NCI-H2227 (cell line): ENCODE results near the gene CFAP100.

Experiments
- DNase-seq: peaks from one replicate; lab custom pipeline; 2025; ENCODE audit not compliant: unreplicated experiment; lab: John Stamatoyannopoulos, UW

The CFAP100 gene

DNA sequence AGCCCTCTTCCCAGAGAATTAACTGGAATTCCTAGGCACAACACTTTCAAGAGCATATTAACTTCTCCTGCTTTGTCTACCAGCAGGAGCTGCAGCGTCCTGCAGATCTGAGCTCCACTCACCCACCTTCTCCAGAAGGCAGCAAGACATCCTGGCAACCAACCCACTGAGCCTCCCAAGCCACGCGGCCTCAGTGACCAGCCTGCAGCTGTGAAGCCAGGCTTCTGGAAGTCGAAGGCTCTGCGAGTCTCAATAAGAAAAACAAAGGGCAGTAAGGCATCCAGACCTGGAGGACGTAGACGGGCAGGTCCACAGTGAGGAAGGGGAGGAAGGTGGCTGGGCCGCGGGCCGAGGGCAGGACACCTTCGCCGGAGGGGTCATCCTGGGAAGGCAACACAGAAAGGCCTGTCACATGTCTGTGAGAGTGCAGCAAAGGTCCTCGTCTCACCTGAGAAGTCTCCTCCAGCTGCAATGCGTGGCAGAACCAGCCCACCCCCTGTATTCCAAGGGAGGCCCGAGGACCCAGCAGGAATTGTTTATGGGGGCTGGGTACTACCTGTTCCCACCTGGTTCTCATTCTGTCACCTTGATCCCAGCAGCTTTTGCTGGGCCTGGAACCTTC lies 44.7 kb downstream of the CFAP100 start:
- no peak for DNase-seq

DNA sequence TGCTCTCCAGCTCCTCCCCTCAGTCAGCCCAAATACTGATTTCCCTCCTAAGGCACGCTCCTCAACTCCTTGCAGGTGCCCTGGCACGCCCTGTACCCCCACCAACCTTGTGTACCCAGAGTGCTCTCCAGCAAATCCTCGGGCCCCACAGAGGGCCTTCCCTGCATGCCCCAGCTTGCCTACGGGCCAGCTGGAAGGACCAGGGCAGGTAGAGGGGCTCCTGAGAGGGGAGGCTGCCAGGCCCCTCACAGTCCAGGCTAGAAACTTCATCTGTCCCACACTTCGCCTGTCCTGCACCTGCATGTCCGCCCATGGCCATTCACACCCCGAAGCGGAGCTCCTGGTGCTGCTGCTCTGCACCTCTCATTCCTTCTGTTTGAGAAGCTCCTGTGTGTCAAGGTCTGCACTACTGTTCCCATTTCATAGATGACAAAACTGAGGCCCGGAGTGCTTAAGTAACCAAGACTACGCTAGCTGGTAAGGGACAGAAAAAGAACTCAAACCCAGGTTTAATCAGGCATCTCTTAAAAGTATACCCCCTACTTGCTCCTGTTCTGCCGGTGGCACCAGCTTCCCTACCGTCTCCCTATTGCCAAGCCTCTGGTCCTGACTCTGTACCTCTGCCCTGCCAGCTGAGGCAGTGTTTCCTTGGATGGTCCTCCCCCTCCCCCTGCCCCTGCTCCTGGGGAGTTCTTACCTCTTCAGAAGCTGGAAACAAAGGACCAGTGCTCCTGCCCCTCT lies 45.4 kb downstream of the CFAP100 start:
- DNase-seq: no peak

DNA sequence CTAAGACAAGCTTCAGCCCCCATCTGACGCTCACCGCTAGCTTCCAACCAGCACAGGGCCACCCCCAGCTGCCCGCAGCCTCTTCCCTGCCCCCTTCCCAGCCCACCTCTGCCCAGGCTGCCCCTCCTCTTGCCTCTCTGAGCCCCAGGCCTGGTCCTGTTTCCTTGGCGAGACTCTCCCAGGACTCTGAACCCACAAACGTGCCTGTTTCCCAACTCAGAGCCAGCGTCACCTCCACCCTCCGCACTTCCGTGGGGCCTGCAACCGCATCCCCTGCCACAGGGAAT lies 45.9 kb downstream of the CFAP100 start:
- no peak for DNase-seq

DNA sequence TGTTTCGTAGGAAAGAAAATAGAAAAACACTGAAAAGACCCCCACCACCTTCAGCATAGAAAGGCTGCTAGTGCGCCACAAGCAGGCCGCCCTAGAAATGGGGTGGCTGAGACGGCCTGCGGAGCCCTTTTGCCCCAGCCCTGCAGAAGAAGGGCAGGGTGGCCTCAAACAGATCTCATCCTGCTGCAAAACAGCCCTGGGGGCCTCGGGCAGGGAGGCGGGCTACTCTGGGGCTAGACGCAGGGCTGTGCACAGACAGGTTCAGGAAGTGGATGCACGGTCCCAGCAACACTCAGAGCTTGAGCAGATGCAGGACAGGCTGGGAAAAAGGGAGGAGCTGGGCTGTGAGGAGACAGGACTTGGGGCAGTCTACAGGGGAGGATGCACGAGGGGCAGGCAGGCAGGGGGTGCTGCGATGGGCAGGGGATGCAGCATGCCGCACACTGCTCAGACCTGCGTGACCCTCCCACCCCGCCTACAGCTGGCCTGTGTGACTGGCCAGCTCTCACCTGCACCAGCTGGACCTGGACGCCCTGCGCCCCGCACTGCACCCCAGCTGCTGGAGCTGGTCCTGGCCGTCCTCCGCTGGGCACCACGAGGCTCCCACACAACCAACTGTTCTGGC lies 46.7 kb downstream of the CFAP100 start:
- DNase-seq: no peak

DNA sequence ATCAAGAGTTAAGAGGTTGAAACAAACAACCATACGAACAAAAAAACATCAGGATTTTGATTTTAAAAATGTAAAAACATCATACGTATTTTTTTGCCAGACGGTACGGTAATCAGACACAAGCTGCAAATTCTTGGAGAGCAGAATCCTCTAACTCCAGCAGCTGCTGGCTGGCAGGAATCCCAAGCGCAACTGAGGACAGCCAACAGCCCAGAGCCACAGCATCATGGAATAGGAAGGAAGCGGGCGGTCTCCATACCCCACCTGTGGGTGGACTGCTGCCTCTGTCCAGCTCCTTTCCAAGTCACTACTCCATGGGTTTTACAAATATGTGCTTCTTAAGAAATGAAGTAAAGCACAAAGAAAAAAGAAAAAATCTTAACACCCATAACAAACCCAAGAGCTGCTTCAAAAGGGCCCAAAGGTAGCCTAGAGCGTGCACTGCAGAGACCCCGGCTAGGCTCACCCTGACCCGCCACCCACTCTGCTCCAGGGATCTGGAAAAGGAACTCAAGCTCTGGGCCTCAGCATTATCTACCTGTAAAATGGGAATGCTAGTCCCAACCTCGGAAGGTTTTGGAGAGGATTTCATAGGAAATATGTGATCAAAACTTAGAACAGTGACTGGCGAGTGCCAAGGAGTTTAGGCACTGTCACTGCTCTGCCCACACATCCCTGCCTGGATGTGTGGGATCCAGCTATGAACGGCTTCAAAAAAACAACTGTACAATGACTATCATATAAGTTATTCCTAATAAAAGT lies 47.6 kb downstream of the CFAP100 start:
- no peak for DNase-seq

DNA sequence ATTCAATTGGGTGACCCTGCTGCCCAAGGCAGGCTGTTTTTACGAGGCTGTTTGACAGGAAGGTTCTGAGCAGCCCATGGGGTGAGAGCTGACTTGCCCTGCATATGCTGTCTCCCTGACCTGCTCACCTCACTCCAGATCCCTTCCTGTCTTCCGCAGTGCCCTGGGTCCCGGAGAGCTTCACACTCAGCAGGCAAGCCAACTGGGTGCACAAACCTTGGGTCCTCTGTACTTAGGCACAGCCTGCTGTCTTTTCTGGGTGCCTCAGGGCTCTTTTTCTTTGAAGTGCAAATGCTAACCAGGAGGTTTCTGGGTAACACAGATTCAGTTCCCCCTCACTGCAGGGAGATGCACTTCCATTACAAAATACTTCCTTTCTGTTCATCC lies 48.1 kb downstream of the CFAP100 start:
- no peak for DNase-seq

DNA sequence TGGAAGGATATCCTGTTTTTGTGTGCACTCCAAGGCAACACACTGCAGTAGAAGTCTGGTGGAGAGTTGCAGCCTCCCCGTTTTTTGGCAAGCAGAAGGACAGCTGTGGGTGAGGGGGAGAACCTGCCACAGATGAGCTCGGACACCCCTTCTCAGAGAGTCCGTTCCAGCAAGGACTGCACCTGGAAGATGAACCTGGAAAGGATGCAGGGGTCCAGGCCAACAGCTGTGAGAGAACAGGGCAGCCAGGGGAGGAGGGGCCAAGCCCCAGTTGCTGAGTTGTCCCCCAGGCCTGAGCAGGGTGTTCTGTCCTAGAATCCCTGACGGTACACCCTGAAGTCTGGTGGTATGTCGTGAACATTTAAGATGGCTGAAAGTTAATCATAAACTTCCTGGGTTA lies 50.8 kb downstream of the CFAP100 start:
- DNase-seq: no peak

DNA sequence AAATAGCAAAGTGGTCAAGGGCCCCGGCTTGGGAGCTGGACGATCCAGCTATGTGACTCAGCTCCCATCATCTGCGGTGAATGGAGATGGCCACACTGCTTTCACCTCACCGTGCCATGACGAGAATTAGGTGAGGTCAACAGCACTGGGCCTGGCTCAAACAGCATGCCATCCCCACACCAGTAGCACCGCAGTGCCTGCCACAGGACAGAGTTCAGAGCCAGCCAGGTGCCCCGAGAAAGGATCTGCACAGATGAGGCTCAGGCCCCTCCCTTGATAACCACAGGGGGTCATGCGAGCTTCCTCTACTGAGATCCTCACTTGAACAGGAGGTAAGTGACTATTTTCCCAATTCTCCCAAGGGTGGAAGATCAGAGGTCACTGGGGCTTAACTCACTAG lies 51.6 kb downstream of the CFAP100 start:
- no peak for DNase-seq

DNA sequence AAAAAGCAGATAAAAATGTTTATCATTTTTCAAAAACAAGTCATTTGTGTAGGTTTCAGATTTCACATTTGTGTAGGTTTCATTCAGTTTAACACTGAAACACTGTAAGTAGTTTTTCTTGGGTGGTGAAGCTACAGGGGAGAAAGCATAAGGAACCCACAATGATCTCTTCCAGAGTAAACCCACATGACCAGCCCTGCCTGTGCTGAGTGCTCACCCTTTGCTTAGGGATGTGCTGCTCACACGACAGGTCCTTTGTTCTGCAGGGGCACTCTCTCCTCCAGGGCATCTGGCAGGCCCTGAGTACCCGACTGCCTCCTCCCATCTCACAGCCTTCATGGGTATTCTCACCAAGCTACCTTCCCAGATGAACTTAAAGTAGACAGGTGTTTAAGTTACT lies 52.1 kb downstream of the CFAP100 start:
- DNase-seq: no peak

DNA sequence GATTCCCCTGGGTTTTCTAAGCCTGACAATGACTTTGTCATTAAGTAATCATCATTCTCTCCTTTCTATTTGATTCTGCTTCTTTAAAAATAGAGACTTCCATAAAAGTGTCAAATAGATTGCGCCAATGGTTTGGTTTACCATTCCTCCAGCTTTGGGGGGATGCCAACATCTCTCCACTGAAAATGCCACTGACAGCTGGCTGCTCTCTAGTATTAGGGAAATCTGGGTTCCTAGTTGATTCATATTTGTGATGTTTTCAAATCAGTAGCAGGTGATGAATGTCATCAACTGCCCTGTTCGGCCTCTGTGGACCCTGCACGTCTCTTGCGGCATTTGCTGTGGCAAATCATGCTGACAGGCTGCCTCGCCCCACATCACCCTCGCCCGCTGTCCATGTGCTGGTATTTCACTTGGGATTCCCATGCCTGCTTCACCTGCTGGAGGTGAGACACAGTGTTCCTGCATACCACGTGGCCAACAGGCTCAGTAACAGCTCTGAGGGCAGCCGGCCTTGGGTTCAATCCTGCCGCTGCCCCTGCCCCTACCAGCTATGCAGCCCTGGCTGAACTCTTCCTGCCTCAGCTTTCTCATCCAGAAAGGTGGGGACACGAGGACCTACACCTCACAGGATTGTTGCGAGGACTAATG lies 52.9 kb downstream of the CFAP100 start:
- no peak for DNase-seq

DNA sequence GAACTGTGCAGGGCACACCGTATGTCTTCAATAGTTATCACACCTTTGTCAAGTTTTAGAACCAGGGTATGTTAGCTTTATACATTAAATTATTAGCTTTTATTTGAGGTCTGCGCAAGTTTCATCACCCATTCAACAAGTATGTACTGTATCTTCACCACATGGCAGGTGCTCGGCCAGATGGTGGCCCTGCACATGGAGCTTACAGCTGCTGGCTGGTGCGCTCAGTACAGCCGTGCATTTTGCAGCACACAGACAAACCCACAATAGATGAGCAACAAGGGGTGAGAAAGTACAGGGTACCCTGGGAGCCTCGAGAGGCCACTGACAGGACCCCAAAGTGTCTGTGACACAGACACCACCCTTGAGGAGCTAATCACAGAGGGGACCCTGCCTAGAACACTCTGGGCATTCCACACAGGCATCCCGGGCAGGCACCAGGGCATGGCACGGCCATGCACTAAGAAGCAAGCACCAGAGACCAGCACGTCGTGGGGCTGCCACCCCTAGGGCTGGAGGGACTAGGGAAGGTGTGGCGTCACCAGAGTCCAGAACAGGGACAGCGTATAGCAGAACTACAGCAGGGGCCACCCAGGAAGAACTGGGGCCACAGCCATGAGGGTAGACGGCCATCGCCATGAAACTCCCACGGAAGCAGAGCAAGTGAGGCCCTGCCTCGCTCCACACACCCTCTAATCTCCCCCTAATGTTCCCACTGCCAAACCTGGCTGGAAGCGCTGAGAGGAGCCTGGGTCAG lies 53.6 kb downstream of the CFAP100 start:
- DNase-seq: no peak

DNA sequence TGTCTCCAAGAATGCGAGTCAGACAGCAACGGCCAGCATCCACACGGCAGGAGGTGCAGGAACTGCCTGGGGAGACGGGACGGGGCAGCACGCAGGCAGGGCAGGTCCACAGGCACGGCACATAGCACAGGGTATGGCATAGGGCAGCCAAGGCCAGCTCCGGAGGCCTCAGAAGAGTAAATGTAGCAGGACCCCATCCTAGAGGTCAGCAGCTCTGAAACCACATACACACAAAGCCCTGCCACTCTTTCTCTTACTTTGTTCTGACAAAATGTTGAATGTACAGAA lies 54.1 kb downstream of the CFAP100 start:
- DNase-seq: no peak

DNA sequence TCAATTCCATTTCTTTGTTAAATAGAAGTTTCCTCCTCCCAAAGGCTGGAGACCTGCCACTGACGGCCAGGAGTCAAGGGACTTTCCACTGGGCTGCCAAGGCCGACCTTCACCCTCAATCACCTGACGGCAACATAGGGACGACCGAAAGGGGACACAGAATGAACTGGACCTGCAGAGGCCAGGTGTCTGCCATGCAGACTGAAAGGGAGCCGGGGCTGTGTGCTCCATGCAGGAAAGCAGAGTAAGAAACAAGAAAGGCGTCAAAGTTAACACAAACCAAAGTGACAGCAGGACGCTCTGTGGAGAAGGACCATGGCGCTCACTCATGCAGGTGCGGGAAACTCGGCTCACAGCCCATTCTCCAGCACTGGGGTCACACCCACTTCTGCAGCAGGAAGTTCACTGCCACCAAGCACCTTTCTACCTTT lies 54.9 kb downstream of the CFAP100 start:
- DNase-seq: no peak

DNA sequence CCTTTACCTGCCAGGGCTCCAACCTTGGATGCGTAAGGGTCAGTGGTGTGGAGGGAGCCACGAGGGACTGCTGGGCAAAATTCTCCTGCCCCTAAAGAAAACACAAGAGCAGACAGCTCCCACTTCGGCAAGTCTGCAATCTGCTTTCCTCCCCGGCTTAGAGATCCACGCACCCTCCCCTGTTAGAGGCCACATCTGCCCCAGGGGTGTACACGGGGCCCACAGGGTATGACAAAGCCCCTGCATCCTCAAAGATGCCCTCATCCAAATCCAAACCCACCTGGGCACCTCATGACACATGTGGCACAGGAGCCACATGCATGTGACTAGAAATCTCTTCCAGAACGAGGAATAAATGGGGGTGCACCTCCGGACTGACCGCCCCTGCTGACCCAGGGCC lies 55.5 kb downstream of the CFAP100 start:
- no peak for DNase-seq

DNA sequence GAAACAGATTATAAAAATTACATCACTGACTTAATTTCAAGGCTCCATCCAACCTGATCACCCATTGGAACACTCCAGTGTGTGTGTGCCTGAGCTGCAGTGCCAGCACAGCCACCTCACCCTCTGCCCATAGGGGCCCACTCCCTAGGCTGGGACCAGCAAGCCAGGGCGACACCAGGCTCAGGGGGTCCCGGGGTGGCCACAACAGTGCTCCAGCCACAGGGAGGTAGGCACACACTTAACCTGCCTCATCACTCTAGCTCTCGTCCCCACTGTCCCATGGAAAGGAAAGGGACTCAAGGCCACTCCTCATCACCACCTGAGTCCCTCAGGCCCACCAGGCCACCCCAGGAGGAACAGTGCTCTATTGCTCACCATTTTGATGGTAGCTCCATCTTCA lies 56.0 kb downstream of the CFAP100 start:
- no peak for DNase-seq

DNA sequence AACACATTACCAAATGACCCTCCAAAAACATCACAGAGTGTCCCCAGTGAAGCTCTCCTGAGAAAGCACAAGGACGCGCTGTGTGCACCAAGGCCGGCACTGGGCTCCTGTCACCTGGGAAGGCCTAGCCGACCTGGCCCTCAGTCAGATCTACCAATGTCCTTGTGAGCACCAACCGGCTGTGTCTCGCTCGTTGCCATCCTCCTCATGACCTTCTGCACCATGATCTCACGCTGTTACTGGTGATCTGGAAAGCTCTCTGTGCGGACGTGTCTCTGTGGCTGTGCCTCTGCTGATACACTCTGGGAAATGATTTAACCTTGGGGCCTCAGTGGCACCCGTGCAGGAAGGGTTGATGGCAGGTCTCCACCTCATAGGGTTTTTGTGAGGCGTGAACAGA lies 56.8 kb downstream of the CFAP100 start:
- DNase-seq: no peak

DNA sequence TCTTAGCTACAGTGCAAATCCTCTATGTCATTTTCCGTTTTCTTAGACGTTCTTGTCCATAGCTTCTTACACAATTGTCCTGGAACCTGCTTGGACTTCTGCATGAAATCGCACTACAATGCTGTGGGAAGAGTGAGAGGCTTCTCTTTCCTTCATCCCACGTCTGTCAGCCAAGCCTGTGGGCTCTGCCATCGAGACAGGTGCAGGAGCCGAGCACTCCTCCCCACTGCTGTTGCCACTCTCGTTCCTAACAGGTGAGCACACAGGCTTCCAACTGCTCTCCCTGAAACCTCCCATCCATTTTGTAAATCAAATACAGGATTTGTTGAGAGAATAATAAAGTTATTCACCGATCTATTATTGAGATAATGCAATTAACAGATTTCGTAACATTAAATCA lies 57.5 kb downstream of the CFAP100 start:
- no peak for DNase-seq

DNA sequence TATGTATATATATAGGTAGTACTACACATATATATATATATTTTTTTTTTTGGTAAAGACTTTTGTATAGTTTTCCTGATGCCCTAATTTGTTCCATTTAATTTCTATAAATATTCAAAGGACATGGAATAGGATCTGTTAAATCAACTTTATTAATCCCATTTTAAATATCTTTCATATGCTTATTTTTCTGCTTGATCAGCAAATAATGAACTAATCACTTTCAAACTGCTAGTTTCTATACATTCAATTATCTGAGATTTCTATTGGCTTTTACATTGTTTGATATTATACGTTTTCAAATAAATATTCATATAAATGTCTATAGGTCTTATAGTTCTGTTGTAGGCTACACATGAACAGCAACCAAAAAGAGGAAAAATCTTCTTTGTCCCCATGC lies 59.3 kb downstream of the CFAP100 start:
- no peak for DNase-seq

DNA sequence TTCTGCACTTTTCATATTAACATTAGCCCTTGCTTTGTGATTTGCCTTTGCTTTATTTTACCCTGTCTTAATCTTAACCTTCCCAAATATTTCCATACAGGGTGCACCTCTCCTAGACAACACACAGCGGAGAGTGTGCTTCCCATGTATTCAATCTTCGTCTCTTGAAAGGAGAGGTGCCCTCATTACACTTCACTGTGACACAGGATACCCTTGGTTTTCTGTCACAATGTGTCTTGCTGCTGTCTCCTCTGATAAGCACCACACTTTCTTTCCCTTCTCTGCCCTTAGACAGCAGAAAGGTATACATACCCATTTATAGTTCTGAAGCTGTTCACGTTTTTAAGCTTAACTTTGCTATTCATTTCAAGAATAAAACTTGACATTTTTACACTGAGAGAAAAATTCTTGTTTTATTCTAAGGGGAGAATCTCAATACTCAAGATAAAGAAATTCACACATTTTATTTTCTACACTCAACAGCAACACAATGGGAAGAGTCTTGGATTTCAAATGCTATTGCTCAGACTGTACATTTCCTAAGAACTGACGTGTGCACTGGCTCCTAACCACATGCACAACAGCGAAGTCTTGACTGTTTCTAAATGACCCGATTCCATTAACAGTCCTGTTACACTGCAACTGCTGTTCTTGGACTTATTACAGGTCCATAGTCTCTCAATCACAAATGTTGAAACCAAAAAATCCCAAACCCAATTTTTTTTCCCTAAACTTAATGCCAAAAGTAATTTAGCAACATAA lies 59.9 kb downstream of the CFAP100 start:
- no peak for DNase-seq

DNA sequence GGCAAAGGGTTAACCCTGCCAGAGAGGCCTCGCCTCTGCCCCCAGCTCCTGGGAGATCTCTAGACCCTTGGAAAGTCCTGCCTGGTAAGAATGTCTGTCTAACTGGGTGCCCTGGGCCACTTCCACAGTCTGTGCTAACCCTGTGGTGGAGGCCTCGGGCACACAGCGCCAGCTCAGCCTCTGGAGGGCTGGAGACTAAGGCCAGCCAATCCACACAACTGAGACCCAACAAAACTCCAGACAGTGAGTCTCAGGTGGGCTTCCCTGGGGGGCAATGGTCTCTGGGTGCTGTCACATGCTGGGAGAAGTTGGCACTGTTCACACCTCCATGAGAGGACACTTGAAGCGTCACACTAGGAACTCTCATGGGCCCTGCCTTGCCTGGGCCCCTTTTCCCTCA lies 61.5 kb downstream of the CFAP100 start:
- DNase-seq: no peak
